GM21526 (cell line): ENCODE results near the gene PHACTR3.

Source experiments
- ATAC-seq: cut with Tn5 transposase; IDR thresholded peaks from one replicate; pipeline ENCODE4 v1.9.1; 2021; ENCODE audit warnings: moderate library complexity; ENCODE audit not compliant: unreplicated experiment, low FRiP score

The PHACTR3 gene

DNA sequence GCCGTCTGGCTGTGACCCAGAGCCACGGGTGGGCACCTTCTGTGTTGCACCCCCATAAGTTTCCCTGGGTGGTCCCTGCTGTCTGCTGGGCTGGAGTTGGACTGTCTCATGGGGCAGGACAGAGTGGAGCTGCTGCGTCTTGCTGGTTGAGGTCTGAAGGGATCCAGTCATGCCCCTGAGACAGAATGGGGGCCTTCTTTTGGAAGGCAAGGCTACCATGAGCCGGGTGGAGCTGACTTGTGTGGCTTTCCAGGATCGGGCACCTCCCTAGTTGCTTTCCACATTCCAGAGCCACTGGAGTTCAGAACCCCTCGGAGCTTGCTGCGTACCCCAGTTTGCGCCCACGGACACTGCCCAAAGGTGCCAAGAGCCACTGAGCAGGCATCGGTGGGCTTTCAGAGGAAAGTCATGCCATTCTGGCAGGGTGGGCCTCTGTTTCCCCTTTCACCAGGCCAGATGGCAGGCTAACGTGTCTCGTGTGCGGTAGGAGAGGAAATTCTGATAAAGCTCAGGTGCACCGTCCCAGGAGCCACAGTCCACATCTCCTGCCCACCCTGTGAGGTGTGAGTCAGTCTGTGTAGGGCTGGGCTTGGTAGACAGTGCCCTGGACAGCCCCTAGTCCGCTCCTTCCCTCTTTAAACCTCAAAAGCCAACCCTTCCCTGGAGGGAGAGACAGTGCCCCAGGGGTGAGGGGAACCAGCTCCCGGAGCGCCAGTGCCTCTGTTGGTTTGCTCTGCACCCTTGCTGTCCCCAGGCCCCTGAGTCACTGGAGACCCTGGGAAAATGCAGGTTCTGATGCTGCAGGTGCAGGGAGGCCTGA lies 203.8 kb downstream of the PHACTR3 start:
- no peak for ATAC-seq

DNA sequence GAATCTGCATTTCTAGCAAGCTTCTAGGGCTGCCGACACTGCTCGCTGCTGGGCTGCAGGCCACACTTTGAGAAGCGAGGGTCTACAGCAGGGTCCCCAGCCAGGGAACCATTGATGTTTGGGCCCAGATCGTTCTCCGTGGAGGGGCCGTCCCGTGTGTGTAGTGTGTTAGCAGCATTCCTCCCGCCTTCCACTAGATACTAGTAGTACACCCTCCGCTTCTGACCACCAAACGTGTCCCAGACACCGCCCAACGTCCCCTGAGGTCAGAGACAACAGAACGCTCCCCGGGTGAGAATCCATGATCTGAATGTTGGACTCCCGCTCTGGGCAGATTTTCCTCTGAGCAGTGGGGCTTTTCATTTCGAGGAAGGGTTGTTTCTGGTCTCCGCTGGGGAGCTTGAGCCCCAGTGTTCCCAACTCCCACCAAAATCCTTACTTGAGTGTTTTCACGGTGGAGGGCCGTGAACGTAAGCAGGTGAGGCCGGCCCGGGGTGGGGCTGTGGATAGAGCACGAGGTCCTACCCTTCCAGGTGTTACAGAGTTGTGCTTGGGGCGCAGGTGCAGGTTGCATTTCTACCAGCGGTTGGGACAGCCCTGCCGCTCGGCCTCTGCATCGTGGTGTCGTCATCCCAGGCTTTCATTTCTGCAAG lies 204.5 kb downstream of the PHACTR3 start:
- ATAC-seq: no peak

DNA sequence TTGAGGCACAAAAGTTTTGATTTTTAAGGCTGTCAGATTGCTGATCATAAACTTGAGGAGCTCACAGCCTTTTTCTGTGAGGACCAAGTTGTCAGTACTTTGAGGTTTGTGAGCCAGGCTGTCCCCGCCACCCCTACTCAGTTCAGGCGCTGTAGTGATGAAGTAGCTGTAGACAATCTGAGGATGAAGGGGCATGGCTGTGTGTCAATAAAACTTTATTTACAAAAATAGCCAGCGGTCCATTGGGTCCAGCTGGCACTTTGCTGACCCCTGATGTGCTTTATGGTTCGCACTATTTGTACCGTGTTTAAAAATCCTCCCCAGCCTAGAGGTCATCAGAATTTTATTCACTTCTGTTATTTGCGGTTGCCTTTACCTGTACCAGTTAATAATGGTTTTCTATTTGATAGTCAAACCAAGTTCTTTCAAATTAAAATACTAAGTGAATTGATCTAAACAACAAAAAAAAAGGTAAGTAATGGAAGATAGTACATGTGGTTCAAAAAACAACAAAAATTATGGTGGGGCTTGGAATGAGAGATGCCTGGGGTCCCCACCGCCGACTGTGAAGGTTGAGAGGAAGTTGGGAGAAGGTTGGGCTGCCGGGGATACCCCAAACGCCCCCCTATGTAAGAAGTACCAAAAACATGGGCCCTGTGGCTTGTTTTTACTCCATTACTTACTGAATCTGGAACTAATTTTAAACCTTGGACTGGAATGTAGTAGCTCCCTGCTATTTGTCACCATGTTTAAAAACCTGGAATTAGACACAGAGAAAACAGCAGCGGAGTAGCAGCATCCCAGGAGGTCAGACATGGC lies 205.5 kb downstream of the PHACTR3 start:
- no peak for ATAC-seq

- no peak for ATAC-seq
Measured at GRCh38 chr20:59810449-59811187, 206.3 kb downstream of the PHACTR3 start.

DNA sequence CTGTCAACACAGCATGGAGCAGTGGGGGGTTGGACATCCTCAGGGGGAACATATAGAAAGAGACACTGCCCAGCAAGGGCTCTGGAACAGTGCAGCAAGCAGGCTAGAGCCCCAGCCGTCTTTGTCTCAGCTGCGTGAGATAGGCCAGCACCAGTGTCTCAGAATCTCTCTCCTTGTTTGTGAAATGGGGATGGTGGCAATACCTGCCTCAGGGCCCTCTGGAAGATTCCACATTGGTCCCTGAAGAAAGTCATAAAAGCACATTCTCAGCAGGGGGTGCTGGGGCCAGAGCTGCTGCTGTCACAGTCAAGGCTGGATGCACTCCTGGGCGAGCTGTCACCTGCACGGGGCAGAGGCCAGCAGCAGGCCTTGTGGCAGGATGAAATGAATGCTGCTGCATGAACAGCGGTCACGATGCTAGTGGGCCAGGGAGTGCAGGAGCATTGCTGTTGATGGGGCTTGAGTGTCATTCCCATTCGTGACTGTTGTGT lies 207.4 kb downstream of the PHACTR3 start:
- no peak for ATAC-seq

DNA sequence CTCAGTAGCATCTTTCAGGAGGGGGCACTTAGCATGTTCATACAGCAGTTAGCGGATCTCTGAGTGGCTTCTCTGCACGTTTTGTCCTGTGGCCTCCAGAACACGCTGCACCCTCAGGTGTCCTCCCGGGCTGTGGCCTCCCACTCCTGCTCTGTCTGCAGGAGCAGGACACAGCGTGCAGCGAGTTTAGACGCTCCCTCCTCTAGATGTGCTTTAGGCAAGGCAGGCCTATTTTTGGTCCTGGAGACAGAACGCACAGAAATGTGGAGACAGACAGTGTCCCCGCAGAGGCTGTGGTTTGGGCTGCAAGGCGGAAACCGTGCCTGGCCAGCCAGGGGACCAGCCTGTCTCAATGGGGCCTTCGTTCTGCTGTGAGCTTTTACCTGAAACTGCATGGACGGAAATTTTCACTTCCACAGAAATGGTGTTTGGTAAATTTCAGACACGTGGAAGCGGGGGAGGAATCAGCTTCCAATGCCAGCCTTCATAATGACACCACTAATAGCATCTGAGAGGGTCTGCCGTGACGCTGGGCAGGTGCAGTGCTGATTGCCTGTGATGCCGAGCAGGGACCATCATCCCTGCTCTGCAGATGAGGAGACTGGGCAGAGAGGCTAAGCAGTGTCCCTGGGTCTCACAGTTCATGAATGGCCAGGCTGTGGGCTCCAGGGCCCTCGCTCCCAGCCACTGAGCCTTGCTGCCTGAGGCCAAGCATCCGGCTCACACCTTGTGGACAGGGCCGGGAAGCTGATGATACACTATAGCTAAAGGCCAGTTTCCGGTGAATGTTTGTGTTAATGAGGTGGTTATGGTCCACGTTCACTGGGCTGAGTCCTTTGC lies 208.2 kb downstream of the PHACTR3 start:
- no peak for ATAC-seq

GRCh38 chr20:59813126-59813947 lies 209.0 kb downstream of the PHACTR3 start:
- ATAC-seq: no peak

DNA sequence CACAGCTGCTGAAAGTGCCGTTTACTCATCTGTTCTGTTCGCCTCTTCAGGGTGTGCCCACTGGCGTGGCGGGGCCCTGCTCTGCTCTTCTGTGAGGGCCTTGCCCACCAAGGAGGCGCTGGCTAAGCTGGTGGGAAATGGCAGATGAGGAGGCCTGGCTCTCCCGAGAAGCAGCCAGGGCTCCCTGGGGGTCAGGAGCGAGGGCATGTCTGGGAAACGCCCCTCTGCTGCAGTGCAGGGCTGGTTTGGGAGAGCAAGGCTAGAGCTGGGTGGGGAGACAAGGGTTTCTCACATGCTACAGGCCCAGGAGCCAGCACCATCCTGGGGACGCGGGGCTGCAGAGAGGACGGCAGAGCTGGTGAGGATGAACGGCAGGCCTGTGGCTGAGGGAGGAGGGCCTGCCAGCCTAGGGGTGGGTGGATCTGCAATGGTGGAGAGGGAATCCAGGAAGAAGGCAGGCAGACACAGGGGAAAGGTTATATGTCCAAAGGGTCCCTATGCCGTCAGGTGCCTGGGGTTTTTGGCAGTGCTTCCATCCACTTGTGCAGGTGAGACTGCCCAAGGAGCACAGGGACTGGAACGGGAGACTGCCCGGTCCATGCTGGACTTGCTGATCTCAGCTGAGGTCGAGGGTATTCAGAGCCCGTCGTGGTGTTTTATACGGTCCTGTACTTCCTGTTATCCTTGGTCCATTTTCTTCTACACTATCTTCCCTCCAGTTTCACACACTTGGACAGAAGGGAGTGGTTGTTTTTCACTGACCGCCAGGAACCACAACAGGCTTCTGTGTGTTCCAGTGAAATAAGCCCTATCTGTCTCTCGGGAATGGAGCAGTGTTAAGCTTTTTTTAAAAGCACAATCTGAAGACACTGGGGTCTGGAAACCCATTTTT lies 209.9 kb downstream of the PHACTR3 start:
- no peak for ATAC-seq

- ATAC-seq: no peak
Measured at GRCh38 chr20:59814840-59815340, 210.6 kb downstream of the PHACTR3 start.

DNA sequence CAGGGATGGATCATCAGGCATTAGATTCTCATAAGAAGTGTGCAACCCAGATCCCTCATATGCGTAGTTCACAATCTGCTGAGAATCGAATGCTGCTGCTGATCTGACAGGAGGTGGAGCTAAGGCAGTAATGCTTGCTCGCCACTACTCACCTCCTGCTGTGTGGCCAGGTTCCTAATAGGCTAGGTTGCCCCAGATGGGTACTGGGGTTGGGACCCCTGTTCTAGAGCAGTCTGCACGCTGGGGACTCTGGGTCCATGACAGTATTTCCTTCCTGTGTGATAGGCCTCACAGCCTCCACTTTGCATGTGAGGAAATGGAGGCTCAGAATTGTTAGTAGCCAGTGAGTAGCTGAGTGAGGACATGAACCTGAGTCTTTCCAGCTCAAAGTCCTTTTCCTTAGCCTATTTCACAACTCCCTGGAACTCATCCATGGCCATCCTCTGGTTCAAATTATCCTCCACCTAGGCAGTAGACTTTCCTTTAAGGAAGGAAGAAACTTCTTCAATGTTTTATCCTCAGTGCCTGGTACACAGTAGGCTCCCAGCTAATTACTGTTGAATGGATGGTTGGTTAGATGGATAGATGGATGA lies 211.9 kb downstream of the PHACTR3 start:
- ATAC-seq: no peak

DNA sequence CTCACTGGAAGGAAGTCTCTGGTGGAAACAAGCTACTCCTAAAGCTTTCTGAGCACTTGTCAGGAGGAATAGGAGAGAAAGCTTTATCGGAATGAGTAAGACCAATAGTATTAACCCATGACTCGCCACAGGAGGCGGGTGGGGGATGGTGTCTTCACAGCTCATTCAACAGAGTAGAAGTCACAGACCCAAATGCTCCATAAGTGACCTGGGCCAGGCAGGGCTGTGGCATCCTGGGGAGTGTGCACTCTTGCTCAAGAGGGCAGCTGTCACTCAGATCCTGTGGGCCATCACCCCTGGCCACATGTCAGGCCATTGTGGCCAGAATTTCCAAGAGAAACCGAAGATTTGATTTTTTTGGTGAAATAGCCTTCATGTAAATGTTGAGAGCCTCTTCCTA lies 213.1 kb downstream of the PHACTR3 start:
- no peak for ATAC-seq

GRCh38 chr20:59817846-59818615 lies 213.7 kb downstream of the PHACTR3 start:
- no peak for ATAC-seq

DNA sequence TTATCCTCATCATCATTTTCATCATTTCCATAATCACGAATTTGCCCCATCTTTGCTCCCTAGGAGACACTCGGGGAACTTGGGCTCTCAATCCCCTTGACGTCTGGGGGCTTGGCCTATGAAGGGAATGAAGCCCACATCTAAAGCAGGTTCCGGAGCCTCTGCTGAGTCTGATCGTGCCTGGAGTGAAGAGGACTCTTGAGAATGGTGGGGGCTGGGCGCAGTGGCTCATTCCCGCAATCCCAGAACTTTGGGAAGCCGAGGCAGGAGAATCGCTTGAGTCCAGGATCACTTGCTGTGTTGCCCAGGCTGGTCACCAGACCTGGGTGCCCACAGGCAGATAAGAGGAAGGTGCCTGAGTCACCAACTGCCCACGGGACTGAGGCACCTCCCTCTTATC lies 214.6 kb downstream of the PHACTR3 start:
- ATAC-seq: no peak

GRCh38 chr20:59819496-59820203 lies 215.3 kb downstream of the PHACTR3 start:
- ATAC-seq: no peak

DNA sequence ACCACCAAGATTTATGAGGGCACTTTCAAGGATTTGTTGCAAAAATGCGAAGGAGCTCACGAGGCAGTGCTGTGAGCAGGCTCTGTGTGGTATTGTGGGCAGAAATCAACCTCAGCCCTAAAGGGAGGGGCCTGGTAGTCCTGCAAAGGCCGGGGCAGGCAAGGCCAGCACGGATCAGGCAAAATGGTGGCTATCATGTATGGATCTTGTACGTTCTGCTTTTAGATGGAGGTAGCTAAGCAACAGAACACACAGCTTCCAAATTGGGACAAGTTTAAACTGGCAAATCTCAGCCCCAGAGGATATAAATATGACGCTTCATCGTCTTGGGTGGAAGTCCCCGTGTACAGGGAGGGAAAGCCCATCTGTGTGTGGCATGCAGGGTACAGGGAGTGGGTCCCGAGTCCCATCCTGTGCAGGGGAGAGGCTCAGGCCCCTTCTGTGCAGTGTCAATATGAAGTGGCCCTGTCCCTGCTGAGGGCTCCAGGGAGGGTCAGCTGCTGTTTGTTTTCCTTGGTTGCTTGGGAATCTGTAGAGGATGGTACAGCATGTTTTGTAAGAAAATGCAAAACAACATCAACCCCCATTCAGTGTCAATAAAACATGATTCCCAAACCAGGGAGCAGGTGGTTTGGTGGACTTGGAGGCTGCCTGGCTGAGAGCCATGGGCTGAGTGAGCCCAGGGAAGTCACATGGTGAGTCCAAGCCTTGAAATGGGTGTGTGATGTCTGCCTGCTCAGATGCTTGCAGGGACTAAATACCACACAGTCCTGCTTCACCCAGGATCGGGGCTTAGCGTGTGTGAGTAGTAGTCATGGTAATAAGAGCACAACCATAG lies 216.1 kb downstream of the PHACTR3 start:
- no peak for ATAC-seq
